Measurements from ENCODE around the gene UCP2.

UCP2 gene

GRCh38 chr11:74008373-74009229 lies 26.0 kb upstream of the UCP2 start, which contains the start of gene UCP3:
UCP3 (minus strand) TSS chr11:74009085; CDS start chr11:74007042, 2,043 bp downstream.
- Histone ChIP-seq H3K4me1 (ENCODE audit: control insufficient read depth in 1 of 2, insufficient read depth in 2 of 2, low read length in 2 of 2) (peaks cover 6 to 14% of the 10 kb centered on the region in 2 donors), H3K9me3 (ENCODE audit: control insufficient read depth in 1 of 2, low read length in 2 of 2) (no peaks in the 10 kb centered on the region), H3K4me3 (ENCODE audit: low read depth in 1 of 2, low read length in 2 of 2) (no peak within 1 kb of the TSS), H3K36me3 (ENCODE audit: control insufficient read depth in 1 of 2, insufficient read depth in 2 of 2, low read length in 2 of 2) (peaks cover under 1 to 14% of the 10 kb centered on the region in 2 donors), H3K27me3 (ENCODE audit: low read depth, low read length) (no peaks in the 10 kb centered on the region), H3K27ac (ENCODE audit: low read length) (no peak within 1 kb of the TSS)

GRCh38 chr11:74007691-74008372 lies 25.2 kb upstream of the UCP2 start:
- no peak overlapping the region for H3K27ac ChIP-seq (ENCODE audit: low read length)

GRCh38 chr11:74006743-74007304 lies 24.2 kb upstream of the UCP2 start:
- Histone ChIP-seq H3K36me3 (ENCODE audit: control insufficient read depth in 1 of 2, insufficient read depth in 2 of 2, low read length in 2 of 2) (peaks cover 5 to 16% of the 10 kb centered on the region in 2 donors), H3K4me3 (ENCODE audit: low read depth in 1 of 2, low read length in 2 of 2) (no peak overlapping the region), H3K27ac (ENCODE audit: low read length) (no peak overlapping the region), H3K4me1 (ENCODE audit: control insufficient read depth in 1 of 2, insufficient read depth in 2 of 2, low read length in 2 of 2) (peaks cover 6 to 14% of the 10 kb centered on the region in 2 donors), H3K9me3 (ENCODE audit: control insufficient read depth in 1 of 2, low read length in 2 of 2) (no peaks in the 10 kb centered on the region), H3K27me3 (ENCODE audit: low read depth, low read length) (no peaks in the 10 kb centered on the region)

More at GRCh38 chr11:74007691-74008372, 25.2 kb upstream of the UCP2 start:
- Histone ChIP-seq H3K36me3 (ENCODE audit: control insufficient read depth in 1 of 2, insufficient read depth in 2 of 2, low read length in 2 of 2) (peaks cover 5 to 14% of the 10 kb centered on the region in 2 donors), H3K4me1 (ENCODE audit: control insufficient read depth in 1 of 2, insufficient read depth in 2 of 2, low read length in 2 of 2) (peaks cover 6 to 14% of the 10 kb centered on the region in 2 donors), H3K27me3 (ENCODE audit: low read depth, low read length) (no peaks in the 10 kb centered on the region), H3K4me3 (ENCODE audit: low read depth in 1 of 2, low read length in 2 of 2) (no peak overlapping the region), H3K9me3 (ENCODE audit: control insufficient read depth in 1 of 2, low read length in 2 of 2) (no peaks in the 10 kb centered on the region)

GRCh38 chr11:74005721-74006517 lies 23.3 kb upstream of the UCP2 start:
- no peak overlapping the region for H3K27ac ChIP-seq (ENCODE audit: low read length)
- peaks cover 3 to 9% of the 10 kb centered on the region in 2 donors for H3K4me1 ChIP-seq (ENCODE audit: control insufficient read depth in 1 of 2, insufficient read depth in 2 of 2, low read length in 2 of 2)
- no peak overlapping the region for H3K4me3 ChIP-seq (ENCODE audit: low read depth in 1 of 2, low read length in 2 of 2)

GRCh38 chr11:74004759-74005615 lies 22.3 kb upstream of the UCP2 start:
- Histone ChIP-seq H3K27ac (ENCODE audit: low read length) (no peak overlapping the region), H3K27me3 (ENCODE audit: low read depth, low read length) (no peaks in the 10 kb centered on the region), H3K36me3 (ENCODE audit: control insufficient read depth in 1 of 2, insufficient read depth in 2 of 2, low read length in 2 of 2) (peaks cover 5 to 16% of the 10 kb centered on the region in 2 donors), H3K4me1 (ENCODE audit: control insufficient read depth in 1 of 2, insufficient read depth in 2 of 2, low read length in 2 of 2) (peaks cover 0 to 7% of the 10 kb centered on the region in 2 donors), H3K9me3 (ENCODE audit: control insufficient read depth in 1 of 2, low read length in 2 of 2) (no peaks in the 10 kb centered on the region), H3K4me3 (ENCODE audit: low read depth in 1 of 2, low read length in 2 of 2) (no peak overlapping the region)

More at GRCh38 chr11:74005721-74006517, 23.3 kb upstream of the UCP2 start:
- Histone ChIP-seq H3K36me3 (ENCODE audit: control insufficient read depth in 1 of 2, insufficient read depth in 2 of 2, low read length in 2 of 2) (peaks cover 5 to 16% of the 10 kb centered on the region in 2 donors), H3K9me3 (ENCODE audit: control insufficient read depth in 1 of 2, low read length in 2 of 2) (no peaks in the 10 kb centered on the region), H3K27me3 (ENCODE audit: low read depth, low read length) (no peaks in the 10 kb centered on the region)

GRCh38 chr11:74004046-74004695 lies 21.5 kb upstream of the UCP2 start:
- H3K4me1 ChIP-seq (ENCODE audit: control insufficient read depth in 1 of 2, insufficient read depth in 2 of 2, low read length in 2 of 2) = peaks cover 0 to 7% of the 10 kb centered on the region in 2 donors

GRCh38 chr11:74002832-74003231 lies 20.2 kb upstream of the UCP2 start:
- Histone ChIP-seq H3K27ac (ENCODE audit: low read length) (no peak overlapping the region), H3K4me1 (ENCODE audit: control insufficient read depth in 1 of 2, insufficient read depth in 2 of 2, low read length in 2 of 2) (peaks cover 0 to 7% of the 10 kb centered on the region in 2 donors), H3K4me3 (ENCODE audit: low read depth in 1 of 2, low read length in 2 of 2) (no peak overlapping the region), H3K9me3 (ENCODE audit: control insufficient read depth in 1 of 2, low read length in 2 of 2) (no peaks in the 10 kb centered on the region), H3K27me3 (ENCODE audit: low read depth, low read length) (no peaks in the 10 kb centered on the region), H3K36me3 (ENCODE audit: control insufficient read depth in 1 of 2, insufficient read depth in 2 of 2, low read length in 2 of 2) (peaks cover 5 to 16% of the 10 kb centered on the region in 2 donors)

More at GRCh38 chr11:74004046-74004695, 21.5 kb upstream of the UCP2 start:
- H3K27ac ChIP-seq (ENCODE audit: low read length) = no peak overlapping the region
- no peaks in the 10 kb centered on the region for H3K27me3 ChIP-seq (ENCODE audit: low read depth, low read length)
- H3K36me3 ChIP-seq (ENCODE audit: control insufficient read depth in 1 of 2, insufficient read depth in 2 of 2, low read length in 2 of 2) = peaks cover 5 to 16% of the 10 kb centered on the region in 2 donors
- no peaks in the 10 kb centered on the region for H3K9me3 ChIP-seq (ENCODE audit: control insufficient read depth in 1 of 2, low read length in 2 of 2)
- H3K4me3 ChIP-seq (ENCODE audit: low read depth in 1 of 2, low read length in 2 of 2) = no peak overlapping the region

GRCh38 chr11:74001822-74002286 lies 19.2 kb upstream of the UCP2 start:
- Histone ChIP-seq H3K4me3 (ENCODE audit: low read depth in 1 of 2, low read length in 2 of 2) (no peak overlapping the region), H3K27ac (ENCODE audit: low read length) (no peak overlapping the region), H3K4me1 (ENCODE audit: control insufficient read depth in 1 of 2, insufficient read depth in 2 of 2, low read length in 2 of 2) (peaks cover 0 to 7% of the 10 kb centered on the region in 2 donors), H3K27me3 (ENCODE audit: low read depth, low read length) (no peaks in the 10 kb centered on the region), H3K36me3 (ENCODE audit: control insufficient read depth in 1 of 2, insufficient read depth in 2 of 2, low read length in 2 of 2) (peaks cover 5 to 16% of the 10 kb centered on the region in 2 donors), H3K9me3 (ENCODE audit: control insufficient read depth in 1 of 2, low read length in 2 of 2) (no peaks in the 10 kb centered on the region)

GRCh38 chr11:74000307-74001133 lies 17.9 kb upstream of the UCP2 start:
- Histone ChIP-seq H3K27ac (ENCODE audit: low read length) (no peak overlapping the region), H3K4me1 (ENCODE audit: control insufficient read depth in 1 of 2, insufficient read depth in 2 of 2, low read length in 2 of 2) (peaks cover 0 to 7% of the 10 kb centered on the region in 2 donors), H3K9me3 (ENCODE audit: control insufficient read depth in 1 of 2, low read length in 2 of 2) (no peaks in the 10 kb centered on the region), H3K4me3 (ENCODE audit: low read depth in 1 of 2, low read length in 2 of 2) (no peak overlapping the region), H3K27me3 (ENCODE audit: low read depth, low read length) (no peaks in the 10 kb centered on the region), H3K36me3 (ENCODE audit: control insufficient read depth in 1 of 2, insufficient read depth in 2 of 2, low read length in 2 of 2) (peaks cover 5 to 16% of the 10 kb centered on the region in 2 donors)

Data from muscle layer of duodenum (tissue), 2 donors.